Measurements from ENCODE around the gene TSTD1. TPM values are rescaled to one million over a fixed set of nuclear protein-coding genes. Genes with fewer than 3 reads are reported as not detected.

The TSTD1 gene
- total and polyA plus RNA-seq, 10 of the 15 experiments (the other 5 are each of a cell fraction or from before 2014, with no cell fraction given): 33.3 to 145 (median 89.4) TPM

DNA sequence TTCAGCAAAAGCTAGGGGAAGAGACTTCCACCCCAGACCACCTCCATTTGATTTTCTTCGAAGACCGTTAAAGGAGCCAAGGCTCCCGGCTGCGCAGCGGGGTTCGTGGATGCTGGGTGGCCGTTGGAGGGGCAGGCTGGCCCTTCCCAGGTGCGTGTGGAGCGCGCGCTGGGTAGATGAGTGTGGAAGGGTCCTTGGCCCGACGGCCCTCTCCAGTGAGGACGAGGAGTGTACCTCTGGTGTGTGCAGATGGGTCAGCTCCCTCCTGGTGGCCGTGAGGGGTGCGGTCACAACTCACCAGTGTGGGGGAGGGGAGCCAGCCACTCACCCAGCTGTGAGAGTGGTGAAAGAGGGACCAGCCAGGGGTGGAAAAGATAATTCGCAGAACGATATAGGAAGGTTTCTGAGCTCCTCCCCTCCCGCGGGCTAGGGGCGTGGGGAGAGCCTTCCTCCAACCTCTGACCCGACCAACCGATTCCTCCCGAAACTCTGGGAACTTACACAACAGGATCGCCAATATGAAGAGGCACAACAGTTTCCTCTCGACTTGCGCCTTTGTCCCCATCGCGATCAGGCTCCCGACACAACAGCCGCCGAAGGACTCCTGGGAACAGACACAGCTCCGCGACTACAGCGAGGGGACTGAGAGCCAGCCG, 18.1 kb downstream of the TSTD1 start, which contains the start of gene F11R (continued):
- TF ChIP-seq PKNOX1 (IDR thresholded peaks at IDR 0.05) (no peak), POLR2AphosphoS2 (IDR thresholded peaks at IDR 0.05; ENCODE audit: low read depth, low read length) (no peak), CHD2 (IDR thresholded peaks at IDR 0.05; ENCODE audit: borderline replicate concordance, low read depth, low read length) (peak; percentile 78; the same call in 1 of the 2 replicates), ZBTB4 (CRISPR knock-in tag; IDR thresholded peaks at IDR 0.05) (no peak), MEF2A (IDR thresholded peaks at IDR 0.05; ENCODE audit: insufficient read depth, low read depth, low read length) (no peak), USF2 (IDR thresholded peaks at IDR 0.05; ENCODE audit: borderline replicate concordance, low read depth, low read length) (no peak), ZZZ3 (IDR thresholded peaks at IDR 0.05; ENCODE audit: control insufficient read depth, insufficient read length, low read depth) (no peak), SPI1 (IDR thresholded peaks at IDR 0.05; ENCODE audit: borderline replicate concordance, insufficient read depth, low read depth, low read length) (no peak), MTA3 (IDR thresholded peaks at IDR 0.05; ENCODE audit: borderline replicate concordance, low read length) (no peak), RUNX3 (IDR thresholded peaks at IDR 0.05; ENCODE audit: low read length) (peak; percentile 72), POU2F2 (IDR thresholded peaks at IDR 0.05; ENCODE audit: borderline replicate concordance, low read depth, low read length) (0 out of 3 replicates have a peak, but pooled peaks have one; percentile 9), CHD4 (IDR thresholded peaks at IDR 0.05) (no peak), FOXM1 (IDR thresholded peaks at IDR 0.05; ENCODE audit: low read depth, low read length) (no peak), SMARCA5 (IDR thresholded peaks at IDR 0.05) (peak; percentile 69; the same call in 1 of the 2 replicates), FOXK2 (IDR thresholded peaks at IDR 0.05) (no peak), PAX5 (IDR thresholded peaks at IDR 0.05; ENCODE audit: borderline replicate concordance, low read depth, low read length) (no peak), TBL1XR1 (IDR thresholded peaks at IDR 0.05; ENCODE audit: low read depth, low read length) (no peak), NR2F1 (conservative IDR thresholded peaks at IDR 0.05) (peak; percentile 61; the same call in 1 of the 2 replicates)
- TF ChIP-seq, protein P1, sequence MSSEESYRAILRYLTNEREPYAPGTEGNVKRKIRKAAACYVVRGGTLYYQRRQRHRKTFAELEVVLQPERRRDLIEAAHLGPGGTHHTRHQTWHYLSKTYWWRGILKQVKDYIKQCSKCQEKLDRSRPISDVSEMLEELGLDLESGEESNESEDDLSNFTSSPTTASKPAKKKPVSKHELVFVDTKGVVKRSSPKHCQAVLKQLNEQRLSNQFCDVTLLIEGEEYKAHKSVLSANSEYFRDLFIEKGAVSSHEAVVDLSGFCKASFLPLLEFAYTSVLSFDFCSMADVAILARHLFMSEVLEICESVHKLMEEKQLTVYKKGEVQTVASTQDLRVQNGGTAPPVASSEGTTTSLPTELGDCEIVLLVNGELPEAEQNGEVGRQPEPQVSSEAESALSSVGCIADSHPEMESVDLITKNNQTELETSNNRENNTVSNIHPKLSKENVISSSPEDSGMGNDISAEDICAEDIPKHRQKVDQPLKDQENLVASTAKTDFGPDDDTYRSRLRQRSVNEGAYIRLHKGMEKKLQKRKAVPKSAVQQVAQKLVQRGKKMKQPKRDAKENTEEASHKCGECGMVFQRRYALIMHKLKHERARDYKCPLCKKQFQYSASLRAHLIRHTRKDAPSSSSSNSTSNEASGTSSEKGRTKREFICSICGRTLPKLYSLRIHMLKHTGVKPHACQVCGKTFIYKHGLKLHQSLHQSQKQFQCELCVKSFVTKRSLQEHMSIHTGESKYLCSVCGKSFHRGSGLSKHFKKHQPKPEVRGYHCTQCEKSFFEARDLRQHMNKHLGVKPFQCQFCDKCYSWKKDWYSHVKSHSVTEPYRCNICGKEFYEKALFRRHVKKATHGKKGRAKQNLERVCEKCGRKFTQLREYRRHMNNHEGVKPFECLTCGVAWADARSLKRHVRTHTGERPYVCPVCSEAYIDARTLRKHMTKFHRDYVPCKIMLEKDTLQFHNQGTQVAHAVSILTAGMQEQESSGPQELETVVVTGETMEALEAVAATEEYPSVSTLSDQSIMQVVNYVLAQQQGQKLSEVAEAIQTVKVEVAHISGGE (CRISPR knock-in tag; IDR thresholded peaks at IDR 0.05): no peak
- TF ChIP-seq, protein P2, sequence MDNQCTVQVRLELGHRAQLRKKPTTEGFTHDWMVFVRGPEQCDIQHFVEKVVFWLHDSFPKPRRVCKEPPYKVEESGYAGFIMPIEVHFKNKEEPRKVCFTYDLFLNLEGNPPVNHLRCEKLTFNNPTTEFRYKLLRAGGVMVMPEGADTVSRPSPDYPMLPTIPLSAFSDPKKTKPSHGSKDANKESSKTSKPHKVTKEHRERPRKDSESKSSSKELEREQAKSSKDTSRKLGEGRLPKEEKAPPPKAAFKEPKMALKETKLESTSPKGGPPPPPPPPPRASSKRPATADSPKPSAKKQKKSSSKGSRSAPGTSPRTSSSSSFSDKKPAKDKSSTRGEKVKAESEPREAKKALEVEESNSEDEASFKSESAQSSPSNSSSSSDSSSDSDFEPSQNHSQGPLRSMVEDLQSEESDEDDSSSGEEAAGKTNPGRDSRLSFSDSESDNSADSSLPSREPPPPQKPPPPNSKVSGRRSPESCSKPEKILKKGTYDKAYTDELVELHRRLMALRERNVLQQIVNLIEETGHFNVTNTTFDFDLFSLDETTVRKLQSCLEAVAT (IDR thresholded peaks at IDR 0.05): peak; percentile 55
